ENCODE results near the gene ARL3.

ARL3 gene

DNA sequence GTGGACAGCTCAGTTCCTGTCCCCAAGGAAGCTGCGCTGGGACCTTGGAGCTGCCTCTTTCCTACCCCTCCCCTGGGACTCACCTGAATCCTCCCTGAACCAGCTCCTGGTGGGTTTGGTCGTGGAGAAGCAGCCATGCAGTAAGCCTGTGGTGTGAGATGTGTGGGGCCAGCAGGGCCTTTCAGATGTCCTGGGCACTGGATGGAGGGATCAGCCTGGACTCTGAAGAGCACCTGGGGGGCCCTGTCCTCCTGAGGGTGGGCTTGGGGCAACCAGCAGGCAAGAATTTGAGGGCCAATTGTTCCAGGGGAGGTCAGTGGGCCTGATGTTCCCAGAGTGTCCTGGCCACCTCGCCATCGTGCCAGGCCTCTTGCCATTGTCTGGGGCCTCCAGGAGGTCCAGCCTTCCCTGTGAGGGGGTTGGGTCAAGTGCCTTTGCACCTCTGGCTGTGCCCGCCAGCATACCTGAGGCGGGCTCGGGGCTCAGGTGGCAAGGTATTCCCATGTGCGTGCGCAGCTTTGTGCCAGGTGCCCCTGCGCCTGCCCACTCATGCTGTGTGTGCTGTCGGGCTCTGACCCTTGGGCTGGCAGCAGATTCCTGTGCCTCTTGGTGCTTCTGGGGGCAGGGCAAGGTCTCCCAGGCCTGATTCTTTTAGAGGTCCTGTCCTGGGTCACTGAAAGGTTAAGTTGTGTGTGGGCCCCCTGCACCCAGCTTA, 62.6 kb downstream of the ARL3 start:
- no peak for DNase-seq (ENCODE audit: low read depth in 2 of 2)

DNA sequence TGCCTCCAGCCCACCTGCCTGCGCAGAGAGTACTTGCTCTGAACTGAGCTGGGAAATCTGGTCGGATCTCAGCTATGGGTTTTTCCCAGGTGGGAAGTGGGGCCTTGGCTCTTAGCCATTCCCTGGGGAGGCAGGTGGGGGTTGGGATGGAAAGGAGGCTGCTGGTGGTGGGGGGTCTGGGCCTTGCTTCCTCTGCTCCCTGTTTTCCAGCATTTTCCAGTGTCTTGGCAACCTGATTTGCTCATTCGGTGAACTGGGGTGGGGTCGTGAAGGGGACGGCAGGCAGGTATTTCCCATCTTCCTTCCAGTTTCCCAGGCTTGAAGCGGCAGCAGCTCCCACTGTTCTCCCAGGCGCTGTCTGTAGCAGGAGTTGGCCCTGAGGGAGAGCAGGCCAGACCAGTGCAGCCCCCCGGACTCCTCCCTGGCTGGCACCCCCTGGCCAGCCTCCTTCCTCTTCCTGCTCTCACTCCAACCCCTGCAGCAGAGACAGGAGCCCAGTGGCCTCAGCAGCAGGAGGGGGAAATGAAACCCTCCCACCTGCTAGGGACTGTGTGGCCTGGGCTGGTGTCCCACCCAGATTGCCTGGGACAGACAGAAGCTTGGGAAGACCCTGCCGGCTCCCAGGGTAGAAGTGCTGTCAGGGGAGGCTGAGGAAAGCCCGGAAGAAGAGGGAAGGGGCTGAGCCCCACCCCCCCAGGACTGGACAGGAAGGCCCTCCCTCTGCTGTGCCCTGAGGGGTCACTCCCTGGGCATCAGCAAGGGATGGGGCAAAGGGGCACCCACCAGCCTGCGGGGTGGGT, 63.3 kb downstream of the ARL3 start:
- DNase-seq (ENCODE audit: low read depth in 2 of 2) = no peak

DNA sequence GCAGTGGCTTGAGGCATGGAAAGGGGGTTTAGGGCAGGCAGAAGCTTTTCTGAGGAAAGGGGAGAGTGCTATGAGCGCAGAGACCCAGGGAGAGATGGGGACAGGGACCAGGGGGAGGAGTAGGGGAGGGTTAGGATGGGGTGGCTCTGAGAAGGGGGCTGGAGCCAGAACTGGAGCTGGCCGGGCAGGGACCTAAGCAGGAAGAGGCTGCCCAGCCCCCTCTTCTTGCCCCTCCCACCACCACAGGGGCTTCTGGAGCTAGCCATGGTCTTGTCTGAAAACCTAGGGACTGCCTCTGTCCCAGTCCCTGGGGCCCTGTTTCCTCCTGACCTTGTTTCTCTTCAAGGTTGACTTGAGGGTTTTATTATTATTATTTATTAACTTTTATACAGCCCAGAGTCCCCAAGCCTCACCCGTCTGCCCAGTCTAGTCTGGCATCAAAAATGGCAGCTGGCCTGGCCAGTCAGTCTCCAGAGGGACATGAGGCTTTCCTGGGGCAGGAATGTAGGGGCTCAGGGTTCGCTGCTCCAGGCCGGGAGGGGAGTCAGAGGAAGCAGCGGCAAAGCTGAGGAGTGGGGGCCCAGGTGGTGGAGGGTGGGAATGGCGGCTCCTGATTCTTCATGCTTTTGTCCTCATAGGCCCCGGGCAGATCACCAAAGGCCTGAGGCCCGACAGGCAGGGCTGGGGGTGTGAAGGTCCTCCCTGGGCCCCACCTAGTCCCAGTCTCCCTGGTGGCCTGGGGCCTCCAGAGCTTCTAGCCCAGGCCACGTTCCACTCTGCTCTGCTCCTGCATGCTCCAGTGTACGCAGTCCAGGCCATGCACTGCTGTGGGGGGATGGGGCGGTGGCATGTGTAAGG, 64.2 kb downstream of the ARL3 start:
- no peak for DNase-seq (ENCODE audit: low read depth in 2 of 2)

DNA sequence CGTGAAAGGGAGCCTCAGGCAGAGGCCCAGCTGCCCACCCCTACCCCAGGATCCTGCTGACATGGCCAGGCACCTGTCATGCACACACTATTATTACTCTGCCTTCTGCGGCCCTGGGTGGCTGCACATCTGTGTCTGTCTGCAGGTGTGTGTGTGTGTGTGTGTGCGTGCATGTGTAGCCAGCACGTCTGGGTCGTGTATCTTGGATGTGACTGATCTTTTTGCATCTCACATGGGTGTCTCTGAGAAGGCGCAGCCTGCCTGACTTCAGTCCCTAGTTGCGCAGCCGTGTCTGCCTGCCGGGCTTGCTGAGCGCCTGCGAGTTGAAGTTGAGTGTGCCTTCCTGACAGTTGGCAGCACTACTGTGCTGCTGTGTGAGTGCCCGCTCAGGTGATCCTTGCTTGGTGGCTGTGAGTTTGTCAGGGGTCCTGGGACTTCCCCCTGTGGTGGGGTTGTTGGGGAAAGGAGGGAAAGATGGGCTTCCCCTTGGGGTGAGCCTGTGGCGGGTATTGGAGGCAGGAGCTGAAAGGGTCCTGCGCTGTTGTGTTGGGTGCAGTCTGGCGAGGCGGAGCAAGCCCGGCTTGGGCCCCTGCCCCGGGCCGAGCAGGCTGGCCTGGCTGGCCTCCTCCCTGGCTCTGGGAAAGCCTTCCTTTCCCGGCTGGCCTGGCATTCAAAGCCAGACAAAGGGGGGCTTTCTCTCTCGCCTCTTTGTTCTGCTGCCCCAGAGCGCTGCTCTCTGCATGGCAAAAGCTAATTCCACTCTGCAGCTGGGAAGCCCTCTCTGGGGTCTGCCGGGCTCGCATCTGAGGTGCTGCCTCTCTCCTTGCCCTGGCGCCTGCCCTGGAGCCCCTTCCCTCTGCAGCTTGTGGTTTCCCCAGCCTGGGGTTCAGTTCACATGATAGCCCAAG, 65.1 kb downstream of the ARL3 start:
- DNase-seq (ENCODE audit: low read depth in 2 of 2) = no peak

DNA sequence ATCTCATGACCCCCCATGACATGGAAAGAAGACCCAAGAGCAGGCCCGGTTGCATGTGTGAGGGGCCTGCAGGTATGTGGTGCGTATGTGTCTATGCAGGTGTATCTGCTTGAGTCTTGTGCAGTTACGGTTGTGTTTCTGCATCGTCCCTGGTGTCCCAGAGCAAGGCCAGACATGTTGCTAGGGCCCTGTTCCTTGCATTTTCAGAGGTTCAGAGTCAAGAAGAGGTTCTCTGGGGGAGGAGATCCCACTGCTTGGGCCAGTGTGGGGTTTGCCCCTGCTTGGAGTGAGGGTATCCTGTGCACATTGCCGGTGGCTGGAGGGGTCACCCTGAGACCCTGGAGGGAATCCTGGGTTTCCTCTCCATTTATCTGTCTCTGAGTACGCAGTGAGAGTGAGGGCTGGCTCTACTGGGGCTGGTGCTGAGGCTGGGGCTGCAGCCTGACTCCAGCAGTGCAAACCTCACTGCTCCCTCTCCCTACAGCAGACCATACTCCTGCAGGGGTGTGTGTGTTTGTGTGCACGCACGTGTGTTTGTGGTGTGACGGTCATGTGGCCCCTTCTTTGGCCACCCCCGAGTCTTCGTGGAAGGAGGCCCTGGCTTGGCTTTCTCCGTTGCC, 65.8 kb downstream of the ARL3 start:
- no peak for DNase-seq (ENCODE audit: low read depth in 2 of 2)

DNA sequence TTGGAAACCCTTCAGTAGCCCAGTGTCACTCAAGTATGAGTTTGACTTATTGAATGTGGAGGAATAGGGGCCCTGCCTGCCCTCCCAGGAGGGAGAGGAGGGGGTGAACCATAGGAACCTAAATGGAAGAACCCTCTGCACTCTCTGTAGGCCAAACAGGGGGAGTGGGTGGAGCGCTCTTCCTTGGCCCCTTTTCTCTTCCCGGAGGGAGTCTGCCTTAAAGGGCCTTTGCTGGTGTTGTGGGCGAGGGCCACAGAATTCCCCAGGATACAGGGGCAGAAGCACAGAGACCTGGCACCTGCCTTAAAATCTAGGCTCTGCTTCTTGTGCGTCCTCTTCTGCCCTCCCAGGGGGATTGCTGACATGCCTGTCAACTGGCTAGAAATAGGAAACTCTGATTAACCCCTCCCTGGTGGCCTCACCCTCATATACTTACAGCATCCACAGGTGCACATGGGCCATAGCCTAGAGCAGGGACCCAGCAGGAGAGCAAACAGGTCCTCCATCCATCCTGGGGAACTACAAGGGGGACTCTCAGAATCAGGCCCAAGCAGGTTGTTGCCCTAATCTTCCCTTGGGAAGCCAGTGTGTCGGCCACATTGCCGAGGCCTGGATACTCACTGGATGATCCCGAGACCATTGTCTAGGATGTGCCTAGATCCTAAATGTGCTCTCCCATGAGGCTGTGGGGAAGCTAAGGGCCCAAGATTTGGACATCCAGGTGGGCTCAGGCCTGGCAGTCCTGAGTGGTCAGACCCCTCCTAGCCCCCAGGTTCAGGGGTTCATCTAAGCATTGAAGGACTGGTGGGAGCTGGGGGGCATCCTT, 66.5 kb downstream of the ARL3 start:
- no peak for DNase-seq (ENCODE audit: low read depth in 2 of 2)

DNA sequence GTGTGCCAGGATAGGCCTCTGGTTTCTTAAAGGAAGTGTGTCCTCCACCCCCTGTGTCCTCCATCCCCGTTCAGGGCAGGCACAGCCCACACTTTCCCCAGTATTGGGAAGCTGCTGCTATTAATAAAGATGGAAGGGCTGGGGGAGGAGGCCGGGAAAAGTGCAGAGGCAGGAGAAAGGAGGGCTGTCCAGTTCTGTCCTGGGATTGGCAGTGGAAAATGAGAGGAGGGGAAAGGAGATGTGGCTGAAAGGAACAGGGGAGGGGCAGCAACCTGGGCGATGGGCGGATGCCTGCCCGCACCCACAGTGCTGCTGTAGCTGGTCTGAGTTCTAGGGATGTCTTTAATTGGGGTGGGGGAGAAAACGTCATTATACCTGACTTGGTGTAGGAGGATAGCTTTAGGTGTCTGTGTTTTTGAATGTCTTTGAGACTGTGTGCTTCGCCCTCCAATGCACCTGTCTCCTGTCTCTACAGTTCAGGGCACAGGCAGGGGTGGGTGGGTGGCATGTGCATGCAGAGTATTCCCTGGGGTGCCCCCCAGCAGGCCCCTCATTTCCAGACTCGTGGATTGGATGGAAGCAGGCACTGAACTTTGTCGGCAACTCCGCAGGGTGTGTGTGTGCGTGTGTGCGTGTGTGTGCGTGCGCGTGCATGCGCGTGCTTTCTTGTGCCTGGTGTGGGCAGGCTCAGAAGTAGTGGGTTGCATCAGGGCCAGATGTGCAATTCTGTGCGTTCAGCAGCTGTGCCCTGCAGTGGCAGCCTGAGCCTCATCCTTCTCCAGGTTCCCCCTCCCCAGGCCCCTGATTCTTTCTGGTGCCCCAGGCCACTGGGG, 67.4 kb downstream of the ARL3 start:
- peak; percentile 41 to 44 for DNase-seq (ENCODE audit: low read depth in 2 of 2)

DNA sequence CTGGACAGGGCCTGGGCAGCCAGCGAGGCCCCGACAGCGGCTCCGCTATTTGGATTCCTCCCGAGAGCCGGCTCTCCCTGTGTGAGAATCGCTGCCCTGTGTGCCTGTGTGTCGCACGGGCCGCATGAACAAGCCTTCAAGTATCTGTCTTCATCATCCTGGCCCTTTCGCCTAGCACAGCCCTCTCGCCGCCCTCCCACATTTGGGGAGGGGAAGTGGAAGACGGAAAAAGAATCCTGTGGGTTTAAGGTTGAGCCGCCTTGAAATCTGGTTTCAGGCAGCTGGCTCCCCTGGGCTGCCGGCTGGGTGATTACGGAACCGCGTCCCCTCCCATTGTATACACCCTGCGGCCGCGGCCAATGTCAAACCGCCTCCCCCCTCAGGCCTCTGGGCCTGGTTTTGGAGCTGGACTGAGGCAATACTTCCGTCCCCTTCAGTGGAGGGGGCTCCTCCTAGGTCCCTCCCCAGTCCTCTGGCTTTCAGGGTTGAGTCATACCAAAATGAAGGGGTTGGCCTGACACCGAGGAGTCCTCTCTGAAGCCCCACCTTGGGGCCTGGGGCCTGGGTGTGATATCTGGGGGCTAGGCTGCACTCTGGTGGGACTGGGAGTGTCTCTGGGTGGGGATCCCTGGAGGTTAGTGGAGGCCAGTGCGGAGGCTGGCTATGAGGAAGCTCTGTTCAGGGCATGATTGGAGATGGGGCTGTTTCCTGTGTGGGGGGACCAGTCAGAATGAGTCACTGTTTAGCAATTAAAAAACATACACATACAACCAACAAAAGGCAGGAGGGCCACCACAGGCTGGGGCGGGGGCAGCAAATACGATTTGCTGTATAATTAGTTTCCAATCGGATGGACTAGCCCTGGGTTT, 68.2 kb downstream of the ARL3 start:
- peak; percentile 51 to 68 for DNase-seq (ENCODE audit: low read depth in 2 of 2)

DNA sequence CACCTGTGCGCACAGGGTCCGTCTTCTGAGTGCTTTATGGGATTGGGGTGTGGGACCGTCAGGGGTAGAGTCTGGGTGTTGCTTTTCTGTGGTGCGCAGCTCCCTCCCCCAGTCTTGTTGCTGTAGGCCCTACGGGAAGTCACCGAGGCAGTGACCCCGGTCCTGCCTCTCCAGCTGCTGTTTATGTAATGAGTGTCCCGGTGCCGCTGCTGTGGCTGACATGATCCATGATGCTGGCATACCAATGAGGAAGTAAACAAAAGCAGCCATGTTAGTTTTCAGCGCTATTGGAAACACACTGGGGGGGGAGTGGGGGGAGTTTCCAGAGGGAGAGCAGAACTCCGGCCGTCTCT, 68.8 kb downstream of the ARL3 start:
- peak in 1 of 2 donors; percentile 17 for DNase-seq (ENCODE audit: low read depth in 2 of 2)

DNA sequence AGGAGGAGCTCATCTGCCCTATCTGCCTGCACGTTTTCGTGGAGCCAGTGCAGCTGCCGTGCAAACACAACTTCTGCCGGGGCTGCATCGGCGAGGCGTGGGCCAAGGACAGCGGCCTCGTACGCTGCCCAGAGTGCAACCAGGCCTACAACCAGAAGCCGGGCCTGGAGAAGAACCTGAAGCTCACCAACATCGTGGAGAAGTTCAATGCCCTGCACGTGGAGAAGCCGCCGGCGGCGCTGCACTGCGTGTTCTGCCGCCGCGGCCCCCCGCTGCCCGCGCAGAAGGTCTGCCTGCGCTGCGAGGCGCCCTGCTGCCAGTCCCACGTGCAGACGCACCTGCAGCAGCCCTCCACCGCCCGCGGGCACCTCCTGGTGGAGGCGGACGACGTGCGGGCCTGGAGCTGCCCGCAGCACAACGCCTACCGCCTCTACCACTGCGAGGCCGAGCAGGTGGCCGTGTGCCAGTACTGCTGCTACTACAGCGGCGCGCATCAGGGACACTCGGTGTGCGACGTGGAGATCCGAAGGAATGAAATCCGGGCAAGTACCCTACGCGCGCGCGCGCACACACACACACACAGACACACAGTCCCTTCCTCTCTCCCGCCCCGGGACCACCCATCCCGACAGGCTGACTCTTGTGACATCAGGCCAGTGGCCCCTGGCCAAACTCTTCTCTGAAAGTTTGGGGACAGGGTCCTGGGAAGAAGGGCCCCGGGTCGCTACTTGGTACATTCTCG, 69.4 kb downstream of the ARL3 start:
- peak; percentile 70 to 73 for DNase-seq (ENCODE audit: low read depth in 2 of 2)

DNA sequence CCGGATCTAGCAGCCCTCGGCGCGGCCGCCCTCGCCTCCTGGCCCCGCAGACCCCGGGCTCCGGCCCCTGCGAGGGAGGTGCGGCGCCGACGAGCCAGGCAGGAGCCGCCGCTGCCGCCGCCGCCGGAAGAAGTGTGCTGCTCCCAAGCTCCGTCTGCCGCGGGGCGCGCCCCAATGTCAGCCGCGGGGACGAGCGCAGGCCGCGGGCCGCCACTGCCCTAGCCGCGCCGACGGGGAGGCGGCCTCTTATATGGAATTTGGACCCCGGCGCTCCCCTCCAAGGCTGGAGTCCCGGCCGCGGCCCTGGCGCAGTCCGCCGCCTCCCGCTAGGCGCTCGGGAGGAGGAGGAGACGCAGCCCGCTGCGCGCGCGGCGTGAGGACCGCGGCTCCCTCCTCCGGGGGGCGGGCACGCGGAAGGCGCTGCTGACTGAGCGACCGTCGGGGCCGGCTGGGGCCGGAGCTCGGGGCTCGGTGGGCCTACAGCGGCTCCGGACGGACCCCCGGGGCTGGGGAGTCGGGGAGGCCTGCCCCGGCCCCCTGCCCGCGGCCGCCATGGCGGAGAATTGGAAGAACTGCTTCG, 70.0 kb downstream of the ARL3 start, which contains the start of gene TRIM8:
Gene TRIM8, plus strand, starts transcription at position 414 of the 580 bp plus-strand sequence. Its CDS starts 139 bp downstream, at position 553.
- DNase-seq (ENCODE audit: low read depth in 2 of 2) = peak; percentile 42 to 51

DNA sequence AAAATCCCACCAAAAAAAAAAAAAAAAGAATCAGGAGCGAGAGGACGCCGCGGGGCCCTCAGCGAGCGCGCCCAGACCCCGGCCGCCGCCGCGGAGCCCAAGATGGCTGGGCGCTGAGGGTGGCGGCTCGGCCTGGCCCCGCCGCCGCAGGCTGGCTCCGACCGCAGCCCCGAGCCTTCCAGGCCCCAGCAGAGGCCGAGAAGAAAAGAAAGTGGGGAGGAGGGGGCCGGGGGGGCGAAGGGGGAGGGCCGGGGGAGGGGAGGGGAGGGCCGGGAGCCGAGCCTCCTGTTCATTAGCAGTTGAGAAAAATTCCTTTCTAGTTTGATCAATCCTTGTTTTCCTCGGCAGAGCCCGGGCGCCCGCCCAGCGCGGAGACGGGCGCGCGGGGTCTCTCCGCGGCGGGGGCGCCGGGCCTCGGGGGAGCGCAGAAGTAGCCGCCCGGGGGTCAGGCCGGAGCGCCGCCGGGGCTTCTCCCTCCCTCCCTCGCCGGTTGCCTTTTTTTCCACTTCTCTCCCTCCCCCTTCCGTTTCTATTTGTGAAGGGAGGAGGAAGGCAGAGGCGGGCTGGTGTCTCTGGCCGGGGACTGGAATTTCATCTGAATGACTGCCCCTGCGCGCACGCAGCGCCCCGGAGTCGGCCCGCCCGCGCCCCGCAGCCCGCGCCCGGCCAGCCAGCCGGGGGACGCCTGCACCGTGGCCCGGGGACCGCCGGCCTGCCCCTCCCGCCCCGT, 70.7 kb downstream of the ARL3 start:
- peak; percentile 40 to 54 for DNase-seq (ENCODE audit: low read depth in 2 of 2)

DNA sequence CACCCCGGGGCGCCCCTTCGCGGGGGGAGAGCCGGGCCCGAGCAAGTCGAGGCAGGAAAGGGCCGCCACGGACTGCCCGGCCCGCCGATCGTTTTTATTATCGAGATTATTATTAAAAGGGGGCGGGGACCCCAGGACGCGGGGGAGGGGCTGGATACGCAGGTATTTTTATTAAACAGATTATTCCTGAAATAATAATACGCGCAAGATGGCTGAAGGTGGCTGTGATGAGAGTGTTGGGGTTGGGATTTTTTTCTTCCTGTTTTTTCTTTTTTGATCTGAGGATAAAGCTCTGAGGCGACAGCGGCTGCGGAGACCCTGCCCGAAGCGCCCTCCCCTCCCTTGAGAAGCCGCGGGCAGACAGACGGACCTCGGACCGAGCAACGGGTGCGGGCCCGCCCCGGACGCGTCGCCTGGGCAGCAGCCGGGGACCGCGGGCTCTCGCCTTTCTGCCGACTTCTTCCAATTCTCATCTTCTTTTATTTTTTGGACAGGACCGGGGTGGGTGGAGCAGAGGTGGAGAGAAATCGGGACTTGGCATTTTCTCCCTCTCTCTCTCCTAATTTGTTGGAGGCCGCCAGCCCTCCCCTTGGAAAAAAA, 71.4 kb downstream of the ARL3 start:
- DNase-seq (ENCODE audit: low read depth in 2 of 2) = no peak

DNA sequence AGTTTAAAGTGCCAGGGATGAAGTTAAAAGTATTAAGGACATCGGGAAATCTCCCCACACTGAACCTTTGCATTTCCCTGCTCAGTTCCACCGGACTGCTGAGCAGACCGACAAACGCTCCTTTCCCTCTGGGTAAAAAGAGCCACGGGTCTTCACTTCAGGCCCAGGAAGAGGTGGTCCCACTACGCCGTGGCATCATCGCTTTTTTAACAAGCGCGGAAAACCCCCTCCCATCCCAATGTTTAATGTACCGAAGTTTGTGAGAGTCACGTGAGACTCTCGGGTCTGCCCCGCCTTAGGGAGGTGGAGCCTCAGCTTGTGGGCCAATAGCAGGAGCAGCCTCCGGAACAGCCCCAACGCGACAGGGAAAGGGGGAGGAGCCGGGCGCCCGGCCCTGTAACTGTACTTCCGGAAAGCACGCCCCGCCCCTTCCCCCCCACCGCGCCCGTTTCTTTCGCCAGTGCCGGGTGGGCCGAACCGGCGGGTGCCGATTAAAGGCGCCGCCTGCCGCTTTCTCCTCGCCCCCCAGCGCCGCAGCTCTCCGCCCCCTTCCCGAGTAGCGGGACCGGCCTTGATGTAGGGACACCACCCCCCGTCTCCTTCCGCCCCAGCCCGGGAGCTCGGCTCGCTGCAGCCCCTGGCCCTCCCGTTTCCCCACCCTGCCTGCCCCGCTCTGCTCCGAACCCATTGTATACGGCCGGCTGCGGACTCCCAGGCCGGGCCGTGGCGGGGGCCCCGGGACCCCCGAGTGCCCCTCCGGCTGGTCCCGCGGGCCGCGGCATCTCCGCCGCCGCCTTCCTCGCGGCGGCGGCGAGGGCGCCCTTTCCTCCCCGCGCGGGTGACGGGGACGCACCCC, 72.1 kb downstream of the ARL3 start:
- DNase-seq (ENCODE audit: low read depth in 2 of 2) = peak; percentile 97 to 99

DNA sequence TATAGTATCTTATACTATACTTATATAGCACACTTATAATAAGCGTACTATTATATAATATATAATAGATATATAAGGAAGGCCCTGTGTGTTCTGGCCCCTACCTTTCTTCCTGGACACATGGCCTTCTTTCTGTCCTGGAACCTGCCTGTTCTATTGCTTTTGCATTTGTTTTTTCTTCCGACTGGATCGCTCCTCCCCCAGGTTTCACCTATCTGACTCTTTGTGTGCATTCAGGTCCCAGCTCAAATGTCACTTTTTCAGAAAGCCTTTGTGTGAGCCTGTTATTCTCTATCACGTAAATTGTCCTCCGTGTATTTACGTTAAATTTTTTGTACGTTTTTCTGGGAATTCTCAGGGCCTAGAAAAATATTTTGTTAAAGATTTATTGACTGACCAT, 72.8 kb downstream of the ARL3 start:
- DNase-seq (ENCODE audit: low read depth in 2 of 2) = no peak

All from stimulated activated CD4-positive, alpha-beta T cell treated with anti-CD3 and anti-CD28 coated beads, Interleukin-4, amount 100 ng/mL, for 48 hours (primary cell).